Upper lobe of left lung (tissue), 4 donors: ENCODE data around the gene CYP2J2.
"Not testable (repeated sequence)": the region's sequence is repeated elsewhere in the genome, so short reads cannot be mapped to it uniquely, and the experiment has no call there.

Experiments
- POLR2A ChIP-seq, 4 donors: fragments of 450-650 bp; IDR thresholded peaks; one replicate each; pipeline ENCODE4 v1.5.1; 2016 to 2017; ENCODE audit warnings: antibody characterized with exemption in 4 of 4, mild to moderate bottlenecking in 2 of 4
- POLR2AphosphoS5 ChIP-seq, 2 donors: sonication (generic); formaldehyde crosslinking; IDR thresholded peaks; one replicate each; pipeline ENCODE4 v1.5.1; 2017; ENCODE audit warnings: antibody characterized with exemption in 2 of 2
- TF ChIP-seq, protein P1 (sequence below), 6 experiments: fragments of 450-650 bp in 4 of 6; fragments of 200-600 bp in 2 of 6; sonication (generic) in 2 of 6; IDR thresholded peaks; one replicate each; pipeline ENCODE4 v1.5.1; 2016 to 2019; ENCODE audit warnings: antibody characterized with exemption in 6 of 6

DNA sequence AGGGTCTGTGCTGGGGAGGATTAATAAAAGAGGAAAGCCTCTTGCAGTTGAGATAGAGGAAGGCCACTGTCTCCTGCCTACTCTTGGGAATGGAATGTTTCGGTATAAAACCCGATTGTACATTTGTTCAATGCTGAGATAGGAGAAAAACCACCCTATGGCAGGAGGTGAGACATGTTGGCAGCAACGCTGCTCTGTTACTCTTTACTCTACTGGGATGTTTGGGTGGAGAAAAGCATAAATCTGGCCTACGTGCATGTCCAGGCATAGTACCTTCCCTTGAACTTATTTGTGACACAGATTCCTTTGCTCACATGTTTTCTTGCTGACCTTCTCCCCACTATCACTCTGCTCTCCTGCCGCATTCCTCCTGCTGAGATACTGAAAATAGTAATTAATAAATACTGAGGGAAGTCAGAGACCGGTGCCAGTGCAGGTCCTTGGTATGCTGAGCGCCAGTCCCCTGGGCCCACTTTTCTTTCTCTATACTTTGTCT, 11.7 kb downstream of the CYP2J2 start:
- not testable (repeated sequence) for TF ChIP-seq POLR2A, POLR2AphosphoS5 (IDR thresholded peaks at IDR 0.05)
- TF ChIP-seq, protein P1, sequence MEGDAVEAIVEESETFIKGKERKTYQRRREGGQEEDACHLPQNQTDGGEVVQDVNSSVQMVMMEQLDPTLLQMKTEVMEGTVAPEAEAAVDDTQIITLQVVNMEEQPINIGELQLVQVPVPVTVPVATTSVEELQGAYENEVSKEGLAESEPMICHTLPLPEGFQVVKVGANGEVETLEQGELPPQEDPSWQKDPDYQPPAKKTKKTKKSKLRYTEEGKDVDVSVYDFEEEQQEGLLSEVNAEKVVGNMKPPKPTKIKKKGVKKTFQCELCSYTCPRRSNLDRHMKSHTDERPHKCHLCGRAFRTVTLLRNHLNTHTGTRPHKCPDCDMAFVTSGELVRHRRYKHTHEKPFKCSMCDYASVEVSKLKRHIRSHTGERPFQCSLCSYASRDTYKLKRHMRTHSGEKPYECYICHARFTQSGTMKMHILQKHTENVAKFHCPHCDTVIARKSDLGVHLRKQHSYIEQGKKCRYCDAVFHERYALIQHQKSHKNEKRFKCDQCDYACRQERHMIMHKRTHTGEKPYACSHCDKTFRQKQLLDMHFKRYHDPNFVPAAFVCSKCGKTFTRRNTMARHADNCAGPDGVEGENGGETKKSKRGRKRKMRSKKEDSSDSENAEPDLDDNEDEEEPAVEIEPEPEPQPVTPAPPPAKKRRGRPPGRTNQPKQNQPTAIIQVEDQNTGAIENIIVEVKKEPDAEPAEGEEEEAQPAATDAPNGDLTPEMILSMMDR (IDR thresholded peaks at IDR 0.05) = not testable (repeated sequence)
